GM12864 (cell line): ENCODE results near the gene ALK.

Source experiments
- DNase-seq: peaks from one replicate; pipeline ENCODE4 v3.0.0-alpha.2; 2011; ENCODE audit warnings: low read depth
- H3K4me3 ChIP-seq: 2 replicates; pipeline ENCODE4 v1.5.1; 2011; ENCODE audit warnings: mild to moderate bottlenecking, low read depth, low read length, control low read depth
- CTCF ChIP-seq: IDR thresholded peaks from 2 replicates; pipeline ENCODE4 v1.5.1; 2011; ENCODE audit warnings: low read depth, mild to moderate bottlenecking, moderate library complexity, low read length, control low read depth, inconsistent platforms; ENCODE audit errors: missing control alignments

The ALK gene

GRCh38 chr2:29528891-29529520 lies 392.4 kb downstream of the ALK start:
- no peak overlapping the region for H3K4me3 ChIP-seq
- no peak for DNase-seq
- no peak for TF ChIP-seq CTCF

GRCh38 chr2:29528371-29528770 lies 393.0 kb downstream of the ALK start:
- no peak overlapping the region for H3K4me3 ChIP-seq
- TF ChIP-seq CTCF, result no peak
- DNase-seq, result no peak

GRCh38 chr2:29527947-29528346 lies 393.4 kb downstream of the ALK start:
- no peak overlapping the region for H3K4me3 ChIP-seq
- TF ChIP-seq CTCF, result no peak
- DNase-seq, result no peak

- no peak for TF ChIP-seq CTCF
- no peak for DNase-seq
- no peak overlapping the region for H3K4me3 ChIP-seq
Measured at GRCh38 chr2:29526587-29527586, 394.5 kb downstream of the ALK start.

GRCh38 chr2:29525921-29526320 lies 395.5 kb downstream of the ALK start:
- H3K4me3 ChIP-seq, result no peak overlapping the region
- DNase-seq, result no peak
- no peak for TF ChIP-seq CTCF

- H3K4me3 ChIP-seq, result no peak overlapping the region
- no peak for DNase-seq
- TF ChIP-seq CTCF, result no peak
Measured at GRCh38 chr2:29524652-29525051, 396.7 kb downstream of the ALK start.
